Hindlimb muscle (tissue), 1 donor: ENCODE data around the gene GPD1L. TPM values are rescaled to one million over a fixed set of nuclear protein-coding genes. Genes with fewer than 3 reads are reported as not detected.
A peak's percentile ranks its signal among the peaks of the same experiment; 100 is the strongest.
"Not testable (repeated sequence)": the region's sequence is repeated elsewhere in the genome, so short reads cannot be mapped to it uniquely, and the experiment has no call there.

Experiments
- DNase-seq: peaks from one replicate; pipeline ENCODE4 v3.0.0-alpha.2; 2013
- polyA plus RNA-seq: library from polyadenylated mRNA; unstranded; fragments of 120-200 nt; gene quantifications from one replicate; pipeline ENCODE4 v1.2.1, GENCODE V29; 2013; ENCODE audit not compliant: insufficient read length

GPD1L gene
- 45.1 TPM for polyA plus RNA-seq

DNA sequence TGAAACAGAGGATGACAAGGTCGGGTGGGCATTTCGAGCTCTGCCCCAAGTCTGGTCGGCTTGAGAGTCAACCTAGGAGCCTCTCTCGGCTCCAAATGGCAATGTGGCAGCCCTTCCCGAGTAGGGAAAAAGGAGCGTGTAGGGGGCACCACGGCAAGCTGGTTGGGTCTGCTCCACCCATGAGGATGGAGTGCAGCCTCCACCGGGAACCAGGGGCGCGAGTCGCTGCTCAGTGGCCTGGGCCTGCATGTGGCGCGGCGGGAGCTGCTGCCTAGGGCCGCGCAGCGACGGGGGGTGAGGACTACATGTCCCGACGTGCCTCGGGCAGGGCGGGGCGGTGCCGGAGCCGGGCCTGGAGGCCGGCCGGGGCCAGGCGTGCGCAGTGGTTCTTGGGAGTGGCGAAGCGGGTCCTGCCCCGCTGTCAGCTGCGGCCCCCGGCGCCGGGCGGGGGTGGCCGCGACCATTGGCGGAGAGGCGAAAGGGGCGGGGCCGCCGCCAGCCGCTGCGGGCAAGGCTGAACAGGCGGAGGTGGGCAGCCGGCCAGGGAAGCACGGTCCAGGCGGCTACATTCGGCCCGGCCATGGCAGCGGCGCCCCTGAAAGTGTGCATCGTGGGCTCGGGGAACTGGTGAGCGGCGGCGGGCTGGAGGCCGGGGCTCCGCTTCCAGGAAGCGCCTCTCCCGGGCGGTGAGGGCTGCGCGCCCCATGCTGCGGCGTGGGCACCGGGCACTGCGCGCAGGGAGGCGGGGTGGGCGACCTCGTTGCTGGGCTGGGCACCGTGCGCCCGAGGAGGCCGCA is at the start of gene GPD1L:
TSS of gene GPD1L (plus strand) at position 489 of the 797 bp plus-strand sequence. CDS start at position 581, 92 bp downstream.
- DNase-seq, result peak; percentile 96

- not testable (repeated sequence) for DNase-seq
Observed at GRCh38 chr3:32058465-32058864, 48.0 kb upstream of the GPD1L start.

DNA sequence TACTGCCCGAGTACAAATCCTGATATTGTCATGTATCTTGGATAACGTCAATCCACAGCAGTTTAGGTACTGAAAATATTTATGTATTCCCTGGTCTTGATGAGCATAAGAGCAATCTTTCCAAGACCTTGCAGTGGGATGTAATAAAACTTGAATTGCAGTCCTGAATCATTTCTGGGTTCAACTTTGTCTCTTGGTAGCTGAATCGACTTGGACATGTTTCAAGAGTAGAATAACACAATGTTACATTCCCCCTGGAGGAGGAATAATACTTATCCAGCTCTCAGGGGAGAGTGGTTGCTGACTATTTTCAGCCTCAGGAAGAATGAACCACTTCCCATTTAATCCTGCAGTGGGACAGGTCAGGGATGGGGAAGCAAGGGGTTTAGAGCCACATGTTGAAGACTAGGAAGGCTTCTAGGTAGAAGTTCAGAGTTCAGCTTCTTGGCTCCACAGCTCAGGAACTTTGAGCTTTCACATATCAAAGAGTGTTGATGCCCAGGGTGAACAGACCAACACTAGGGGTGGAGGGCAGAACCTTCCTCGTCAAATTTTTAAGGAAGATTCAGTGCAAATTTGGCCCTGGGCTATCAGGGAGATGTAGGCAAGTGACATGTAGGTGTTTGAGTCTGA is 43.4 kb upstream of the GPD1L start:
- no peak for DNase-seq

DNA sequence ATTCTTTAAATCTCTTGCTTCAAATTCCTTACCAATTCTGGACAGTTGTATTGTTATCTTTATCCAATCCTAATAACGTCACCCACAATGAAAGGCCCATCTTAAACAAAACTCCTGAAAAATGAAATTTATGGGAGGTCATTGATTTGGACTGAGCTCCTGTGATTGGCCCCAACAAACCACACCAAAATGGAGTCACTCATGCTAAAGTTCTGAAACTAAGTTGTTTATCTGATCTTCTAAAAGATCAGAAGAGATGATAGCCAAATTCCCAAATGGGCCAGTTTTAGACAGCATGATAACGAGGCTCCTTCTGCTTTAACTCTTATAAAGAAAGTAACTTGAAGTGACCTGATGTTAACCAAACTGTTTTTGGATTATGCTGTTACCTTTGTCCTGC is 39.7 kb upstream of the GPD1L start:
- DNase-seq, result no peak

GRCh38 chr3:32074194-32074593 is 32.2 kb upstream of the GPD1L start:
- not testable (repeated sequence) for DNase-seq

DNA sequence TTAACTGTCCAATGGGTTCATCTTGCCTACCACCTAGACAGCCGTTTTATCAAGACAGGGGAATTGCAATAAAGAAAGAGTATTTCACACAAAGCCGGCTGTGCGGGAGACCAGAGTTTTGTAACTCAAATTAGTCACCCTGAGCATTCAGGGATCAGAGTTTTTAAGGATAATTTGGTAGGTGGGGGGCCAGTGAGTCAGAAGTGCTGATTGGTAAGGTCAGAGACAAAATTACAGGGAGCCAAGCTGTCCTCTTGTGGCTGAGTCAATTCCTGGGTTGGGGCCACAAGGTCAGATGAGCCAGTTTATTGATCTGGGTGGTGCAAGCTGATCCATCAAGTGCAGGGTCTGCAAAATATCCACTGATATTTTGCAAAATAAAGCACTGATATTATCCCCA is 29.9 kb upstream of the GPD1L start:
- DNase-seq, result no peak

DNA sequence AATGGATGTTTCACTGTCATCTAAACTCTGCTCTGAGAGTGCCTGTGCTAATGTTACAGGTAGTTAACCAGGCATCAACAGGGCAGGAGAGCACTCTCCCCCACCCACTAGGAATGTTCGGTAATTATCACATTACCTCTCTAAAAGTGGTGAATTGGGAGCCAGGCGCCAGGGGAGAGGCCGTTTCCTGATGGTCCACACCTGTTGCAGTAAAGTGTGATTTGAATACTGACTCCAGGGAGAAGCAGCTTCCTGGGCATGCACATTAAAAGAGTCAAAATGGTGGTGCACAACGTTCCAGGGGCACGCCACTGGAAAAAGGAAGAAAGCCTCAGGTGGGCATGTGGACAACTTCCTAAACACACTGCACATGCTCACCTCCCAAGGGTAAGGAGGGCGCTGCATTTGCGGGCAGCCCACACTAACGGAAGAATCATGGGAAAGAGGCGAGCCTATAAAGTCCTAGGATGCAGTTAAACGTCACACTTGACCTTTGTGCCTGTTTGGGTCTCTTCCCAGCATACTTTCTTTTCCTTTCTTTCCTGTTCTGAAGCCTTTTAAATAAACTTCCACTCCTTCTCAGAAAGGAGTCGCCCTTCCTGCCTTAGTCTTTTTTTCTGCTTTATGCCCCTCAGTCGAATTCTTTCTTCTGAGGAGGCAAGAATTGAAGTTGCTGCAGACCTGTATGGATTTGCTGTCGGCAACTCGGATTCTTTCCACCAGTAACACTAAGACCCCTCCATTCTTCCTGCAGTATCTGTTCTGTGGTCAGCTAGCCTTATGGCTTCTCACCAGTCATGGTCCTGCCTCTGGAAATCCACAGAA is 28.9 kb upstream of the GPD1L start:
- DNase-seq, result no peak

DNA sequence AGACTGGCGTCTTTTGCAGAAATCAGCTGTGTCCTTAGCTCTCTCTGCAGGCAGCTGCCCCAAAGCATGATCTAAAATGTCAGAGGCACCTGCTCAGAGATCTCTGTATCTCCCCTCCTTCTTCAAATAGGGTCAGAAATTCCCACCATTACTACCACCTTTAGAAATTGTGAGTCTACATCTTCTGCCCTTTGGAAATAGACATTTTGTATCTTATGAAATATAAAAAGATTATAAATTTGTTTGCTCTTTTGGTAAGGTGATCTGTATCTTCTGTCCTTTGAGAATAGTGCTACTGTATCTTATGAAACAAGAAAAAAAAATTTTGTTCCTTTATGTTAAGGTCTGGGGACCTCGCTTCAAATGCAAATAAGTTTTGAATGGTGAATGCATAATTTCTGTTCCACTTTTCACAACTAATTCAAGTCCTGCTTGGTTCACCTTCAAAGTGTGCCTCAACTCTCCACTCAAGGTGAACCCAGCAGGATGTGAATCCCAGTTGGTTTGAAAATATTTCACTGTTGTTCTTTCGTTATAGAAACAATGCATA is 28.3 kb upstream of the GPD1L start:
- DNase-seq, result no peak

GRCh38 chr3:32078864-32079263 is 27.6 kb upstream of the GPD1L start:
- no peak for DNase-seq

GRCh38 chr3:32082721-32083120 is 23.7 kb upstream of the GPD1L start:
- DNase-seq, result peak; percentile 21

DNA sequence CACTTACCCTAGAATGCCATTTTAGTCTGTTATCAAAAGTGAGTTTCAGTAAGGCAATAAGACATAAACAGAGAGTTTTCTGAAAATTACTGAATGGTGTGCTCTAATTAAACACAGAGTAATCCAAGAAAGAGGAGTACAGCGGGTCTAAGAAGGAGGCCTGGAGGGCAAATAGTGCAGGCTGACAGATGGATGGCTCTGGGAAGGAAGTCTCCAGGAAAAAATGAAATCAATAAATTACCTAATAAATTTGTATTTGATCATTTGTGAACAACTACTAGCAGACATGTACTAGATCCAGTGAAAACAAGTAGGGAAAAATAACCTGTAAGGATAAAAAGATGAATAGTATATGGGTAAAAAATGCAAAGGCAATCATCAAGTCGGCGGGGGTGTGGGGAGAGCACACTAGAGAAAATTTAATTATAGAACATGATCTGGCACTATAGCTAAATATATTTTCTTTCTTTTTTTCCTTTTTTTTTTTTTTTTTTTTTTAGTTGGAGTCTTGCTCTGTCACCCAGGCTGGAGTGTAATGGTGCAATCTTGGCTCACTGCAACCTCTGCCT is 22.6 kb upstream of the GPD1L start:
- DNase-seq, result no peak

DNA sequence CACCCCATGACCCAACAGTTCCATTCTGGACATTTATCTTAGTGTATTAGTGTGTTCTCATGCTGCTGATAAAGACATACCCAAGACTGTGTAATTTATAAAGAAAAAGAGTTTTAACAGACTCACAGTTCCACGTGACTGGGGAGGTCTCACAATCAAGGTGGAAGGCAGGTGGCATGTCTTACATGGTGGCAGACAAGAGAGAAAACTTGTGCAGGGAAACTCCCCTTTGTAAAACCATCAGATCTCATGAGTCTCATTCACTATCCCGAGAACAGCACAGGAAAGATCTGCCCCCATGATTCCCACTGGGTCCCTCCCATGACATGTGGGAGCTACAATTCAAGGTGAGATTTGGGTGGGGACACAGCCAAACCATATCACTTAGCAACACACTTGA is 21.6 kb upstream of the GPD1L start:
- DNase-seq, result no peak

- DNase-seq, result no peak
Observed at GRCh38 chr3:32086464-32086863, 20.0 kb upstream of the GPD1L start.

DNA sequence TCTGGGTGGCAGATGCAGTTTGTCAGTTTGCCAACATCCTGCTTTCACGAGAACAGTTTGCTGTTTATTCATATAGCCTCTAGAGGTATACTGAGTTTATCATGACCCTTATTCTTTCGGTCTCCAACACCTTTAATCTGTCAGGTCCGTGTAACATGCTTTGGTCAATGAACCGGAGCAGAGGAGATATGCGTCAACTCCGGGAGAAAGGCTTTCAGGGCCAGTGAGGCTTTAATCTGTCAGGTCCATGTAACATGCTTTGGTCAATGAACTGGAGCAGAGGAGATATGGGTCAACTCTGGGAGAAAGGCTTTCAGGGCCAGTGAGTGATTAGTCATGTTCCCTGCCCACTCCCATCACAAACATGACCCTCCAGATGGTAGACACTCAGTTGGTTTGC is 16.9 kb upstream of the GPD1L start:
- no peak for DNase-seq

DNA sequence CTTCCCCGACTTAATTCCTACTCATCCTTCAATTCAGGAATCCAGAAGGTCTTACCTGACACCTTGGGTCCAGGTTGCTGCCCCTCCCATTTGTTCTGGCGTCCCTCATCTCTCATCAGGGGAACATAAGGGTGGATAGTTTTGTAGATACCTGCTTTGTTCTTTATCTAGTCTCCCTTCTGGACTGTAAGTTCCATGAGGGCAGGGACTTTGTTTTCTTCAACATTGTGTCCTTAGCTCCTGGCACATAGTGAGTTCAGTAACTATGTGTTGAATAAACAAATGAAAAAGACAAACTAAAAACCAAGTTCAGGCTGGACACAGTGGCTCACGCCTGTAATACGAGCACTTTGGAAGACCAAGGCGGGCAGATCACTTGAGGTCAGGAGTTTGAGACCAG is 13.2 kb upstream of the GPD1L start:
- DNase-seq, result no peak

- no peak for DNase-seq
Observed at GRCh38 chr3:32095431-32095830, 11.0 kb upstream of the GPD1L start.

- no peak for DNase-seq
Observed at GRCh38 chr3:32097768-32098167, 8.7 kb upstream of the GPD1L start.

- no peak for DNase-seq
Observed at GRCh38 chr3:32098528-32098927, 7.9 kb upstream of the GPD1L start.

DNA sequence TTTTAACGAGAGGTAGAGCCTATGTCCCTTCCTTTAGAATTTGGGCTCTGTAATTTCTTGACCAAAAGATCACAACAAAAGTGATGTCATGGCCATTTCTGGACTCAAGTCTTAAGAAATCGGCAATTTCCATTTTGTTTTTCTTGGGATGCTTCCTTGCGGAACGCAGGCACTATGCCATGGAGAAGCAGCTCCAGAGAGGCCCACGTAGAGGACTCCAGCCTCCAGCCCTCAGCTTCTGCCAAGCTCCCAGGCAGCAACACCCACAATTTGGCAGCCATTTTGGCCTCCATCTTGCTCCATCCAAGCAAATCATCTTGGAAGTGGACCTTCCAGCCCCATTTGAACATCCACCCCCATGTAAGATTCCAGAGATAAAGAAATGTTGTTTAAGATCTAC is 6.0 kb upstream of the GPD1L start:
- DNase-seq, result no peak

- no peak for DNase-seq
Observed at GRCh38 chr3:32102289-32102688, 4.1 kb upstream of the GPD1L start.

GRCh38 chr3:32104492-32104891 is 1.9 kb upstream of the GPD1L start:
- no peak for DNase-seq

- DNase-seq, result no peak
Observed at GRCh38 chr3:32105291-32106131, 909 bp upstream of the GPD1L start.
